H9 (cell line): Measurements from ENCODE around the gene ETNPPL. TPM values are rescaled to one million over a fixed set of nuclear protein-coding genes. Genes with fewer than 3 reads are reported as not detected.

Experiments used
- DNase-seq: peaks from one replicate; pipeline ENCODE4 v3.0.0-alpha.2; 2017
- H2AFZ ChIP-seq: one replicate; pipeline ENCODE4 v1.6.1; 2013; ENCODE audit warnings: mild to moderate bottlenecking, low read length, control low read depth, moderate library complexity
- H2AK5ac ChIP-seq: 2 replicates; pipeline ENCODE4 v1.6.1; 2013; ENCODE audit warnings: low read length, control low read depth, mixed read lengths; ENCODE audit not compliant: insufficient read length
- H2BK120ac ChIP-seq: one replicate; pipeline ENCODE4 v1.6.1; 2013; ENCODE audit warnings: low read depth, mild to moderate bottlenecking, low read length, control low read depth, inconsistent platforms; ENCODE audit not compliant: poor library complexity, severe bottlenecking
- H2BK12ac ChIP-seq: 2 replicates; pipeline ENCODE4 v1.6.1; 2013; ENCODE audit warnings: low read length, control low read depth, mixed read lengths, low read depth; ENCODE audit not compliant: insufficient read length
- H2BK15ac ChIP-seq: 2 replicates; pipeline ENCODE4 v1.6.1; 2013; ENCODE audit warnings: low read depth, low read length, control low read depth
- H2BK20ac ChIP-seq: one replicate; pipeline ENCODE4 v1.6.1; 2013; ENCODE audit warnings: low read depth, mild to moderate bottlenecking, low read length, control low read depth, inconsistent platforms; ENCODE audit not compliant: poor library complexity, severe bottlenecking
- H2BK5ac ChIP-seq: 2 replicates; pipeline ENCODE4 v1.6.1; 2013; ENCODE audit warnings: low read length, control low read depth, mixed read lengths; ENCODE audit not compliant: insufficient read length
- H3K14ac ChIP-seq: 2 replicates; pipeline ENCODE4 v1.6.1; 2013; ENCODE audit warnings: low read length, control low read depth; ENCODE audit not compliant: insufficient read depth
- H3K18ac ChIP-seq: 2 replicates; pipeline ENCODE4 v1.6.1; 2013; ENCODE audit warnings: low read depth, mild to moderate bottlenecking, mixed read lengths, low read length, control low read depth; ENCODE audit not compliant: insufficient read length
- H3K23ac ChIP-seq: 2 replicates; pipeline ENCODE4 v1.6.1; 2013; ENCODE audit warnings: low read length, control low read depth, mixed read lengths, low read depth; ENCODE audit not compliant: insufficient read length
- H3K23me2 ChIP-seq: 2 replicates; pipeline ENCODE4 v1.6.1; 2013; ENCODE audit warnings: low read depth, mild to moderate bottlenecking, mixed read lengths, low read length, control low read depth; ENCODE audit not compliant: insufficient read length, poor library complexity, severe bottlenecking
- H3K27ac ChIP-seq: 2 replicates; pipeline ENCODE4 v1.5.1; 2013; ENCODE audit warnings: low read length, control low read depth, mixed read lengths, low read depth; ENCODE audit not compliant: insufficient read length
- H3K27me3 ChIP-seq: 2 replicates; pipeline ENCODE4 v1.6.1; 2013; ENCODE audit warnings: low read length, control low read depth, inconsistent platforms; ENCODE audit not compliant: insufficient read depth
- H3K4ac ChIP-seq: 2 replicates; pipeline ENCODE4 v1.6.1; 2013; ENCODE audit warnings: low read depth, mild to moderate bottlenecking, control low read depth, inconsistent platforms, low read length, moderate library complexity
- H3K4me1 ChIP-seq: 2 replicates; pipeline ENCODE4 v1.6.1; 2013; ENCODE audit warnings: low read length, control low read depth, inconsistent platforms; ENCODE audit not compliant: insufficient read depth
- H3K4me2 ChIP-seq: 2 replicates; pipeline ENCODE4 v1.6.1; 2013; ENCODE audit warnings: low read length, control low read depth, mixed read lengths; ENCODE audit not compliant: insufficient read length, insufficient read depth
- H3K56ac ChIP-seq: 2 replicates; pipeline ENCODE4 v1.6.1; 2013; ENCODE audit warnings: low read depth, mild to moderate bottlenecking, mixed read lengths, low read length, control low read depth; ENCODE audit not compliant: insufficient read length
- H3K79me1 ChIP-seq: 2 replicates; pipeline ENCODE4 v1.6.1; 2013; ENCODE audit warnings: low read depth, mild to moderate bottlenecking, moderate library complexity, low read length, control low read depth, inconsistent platforms; ENCODE audit not compliant: insufficient read depth, poor library complexity, severe bottlenecking
- H3K79me2 ChIP-seq: 2 replicates; pipeline ENCODE4 v1.6.1; 2013; ENCODE audit warnings: low read length, control low read depth, inconsistent platforms; ENCODE audit not compliant: insufficient read depth
- H3K9ac ChIP-seq: 2 replicates; pipeline ENCODE4 v1.6.1; 2013; ENCODE audit warnings: low read length, control low read depth, mixed read lengths; ENCODE audit not compliant: insufficient read length; ENCODE audit errors: extremely low read depth
- H3K9me3 ChIP-seq: one replicate; pipeline ENCODE4 v1.6.1; 2013; ENCODE audit warnings: low read depth, low read length, inconsistent platforms; ENCODE audit not compliant: control insufficient read depth
- H3T11ph ChIP-seq: one replicate; pipeline ENCODE4 v1.6.1; 2013; ENCODE audit warnings: mild to moderate bottlenecking, low read length, control low read depth, inconsistent platforms
- H4K20me1 ChIP-seq: one replicate; pipeline ENCODE4 v1.6.1; 2013; ENCODE audit not compliant: control insufficient read depth, insufficient read length, insufficient read depth
- H4K5ac ChIP-seq: 2 replicates; pipeline ENCODE4 v1.6.1; 2013; ENCODE audit warnings: low read depth, mild to moderate bottlenecking, mixed read lengths, low read length, control low read depth; ENCODE audit not compliant: insufficient read length
- H4K8ac ChIP-seq: replicated peaks from 2 replicates; pipeline ENCODE4 v1.6.1; 2013; ENCODE audit warnings: low read length, control low read depth, mixed read lengths, low read depth; ENCODE audit not compliant: insufficient read length
- H4K91ac ChIP-seq: 2 replicates; pipeline ENCODE4 v1.6.1; 2013; ENCODE audit warnings: low read depth, mild to moderate bottlenecking, moderate library complexity, mixed read lengths, low read length, control low read depth; ENCODE audit not compliant: insufficient read length
- H3K27ac Mint-ChIP-seq, 3 experiments: 2 replicates in 2 of 3; 3 replicates in 1 of 3; pipeline ENCODE4 v1.8.0; 2020 to 2021; ENCODE audit warnings: mixed read lengths in 3 of 3, mild to moderate bottlenecking in 1 of 3, moderate library complexity in 1 of 3
- H3K27me3 Mint-ChIP-seq: 2 replicates; pipeline ENCODE4 v1.8.0; 2021; ENCODE audit warnings: low read depth, mild to moderate bottlenecking, moderate library complexity, mixed read lengths
- H3K36me3 Mint-ChIP-seq, 3 experiments: 2 replicates in 2 of 3; 3 replicates in 1 of 3; pipeline ENCODE4 v1.8.0; 2020 to 2021; ENCODE audit warnings: low read depth in 3 of 3, mixed read lengths in 3 of 3; ENCODE audit not compliant: insufficient read depth in 1 of 3
- H3K4me1 Mint-ChIP-seq, 2 experiments: 2 replicates each; pipeline ENCODE4 v1.8.0; 2020; ENCODE audit warnings: mixed read lengths in 2 of 2
- H3K4me3 Mint-ChIP-seq, 2 experiments: 2 replicates in 1 of 2; 3 replicates in 1 of 2; pipeline ENCODE4 v1.8.0; 2020 to 2021; ENCODE audit warnings: mild to moderate bottlenecking in 2 of 2, mixed read lengths in 2 of 2, moderate library complexity in 1 of 2
- H3K9me3 Mint-ChIP-seq, 2 experiments: 2 replicates in 1 of 2; 3 replicates in 1 of 2; pipeline ENCODE4 v1.8.0; 2020; ENCODE audit warnings: mild to moderate bottlenecking in 2 of 2, mixed read lengths in 2 of 2, moderate library complexity in 1 of 2
- CTCF ChIP-seq: fragments of 200-600 bp; sonication (generic); conservative IDR thresholded peaks from 3 replicates; pipeline ENCODE4 v1.8.0; 2021; ENCODE audit warnings: antibody characterized with exemption, mild to moderate bottlenecking
- WGBS: extraction: QIAGEN DNeasy Blood & Tissue Kit; methylation state at CpG from one replicate; pipeline ENCODE4 v1.1.7; 2013; ENCODE audit warnings: missing lambda C conversion rate, low lambda C conversion rate, mixed read lengths; ENCODE audit not compliant: insufficient read length; ENCODE audit errors: extremely low coverage; 5-methylcytosine and 5-hydroxymethylcytosine counted together
- total RNA-seq: library from RNA; stranded (reverse); gene quantifications from 2 replicates; pipeline ENCODE4 v1.2.1, GENCODE V29; 2021

Gene ETNPPL
- total RNA-seq, 1 experiment from 2014 or later = 1.3 TPM

- Mint-ChIP-seq H3K36me3 (no peaks in the 10 kb centered on the region), H3K9me3 (no peaks in the 10 kb centered on the region), H3K27ac (no peak overlapping the region), H3K4me3 (no peak overlapping the region), H3K4me1 (peaks cover 14 to 27% of the 10 kb centered on the region in 2 experiments), H3K27me3 (no peaks in the 10 kb centered on the region)
- no peak overlapping the region for H3K18ac ChIP-seq
- H4K8ac ChIP-seq = no peak overlapping the region
- H3K4me2 ChIP-seq = no peak overlapping the region
- no peak overlapping the region for H2AK5ac ChIP-seq
- H3K27ac ChIP-seq = no peak overlapping the region
- no peak overlapping the region for H3K9ac ChIP-seq
- no peak overlapping the region for H2AFZ ChIP-seq
- WGBS = no CpG with 5 or more reads among the region's 10 CpGs
- H3K23ac ChIP-seq = no peak overlapping the region
- H2BK15ac ChIP-seq = no peak overlapping the region
- no peak overlapping the region for H3K56ac ChIP-seq
- no peaks in the 10 kb centered on the region for H3K23me2 ChIP-seq
- H2BK20ac ChIP-seq = no peak overlapping the region
- H4K91ac ChIP-seq = no peak overlapping the region
- no peak overlapping the region for H3K14ac ChIP-seq
- no peak overlapping the region for H2BK12ac ChIP-seq
- no peaks in the 10 kb centered on the region for H3K79me1 ChIP-seq
- no peaks in the 10 kb centered on the region for H3K79me2 ChIP-seq
- H3K4ac ChIP-seq = no peak overlapping the region
- no peak overlapping the region for H4K5ac ChIP-seq
- no peak overlapping the region for H2BK120ac ChIP-seq
- no peak for DNase-seq
- no peaks in the 10 kb centered on the region for H3K4me1 ChIP-seq
- H3K9me3 ChIP-seq = no peaks in the 10 kb centered on the region
- H4K20me1 ChIP-seq = no peaks in the 10 kb centered on the region
- TF ChIP-seq CTCF = no peak
- H3K27me3 ChIP-seq = no peaks in the 10 kb centered on the region
- H2BK5ac ChIP-seq = no peak overlapping the region
- H3T11ph ChIP-seq = no peak overlapping the region
These were observed 53.6 kb downstream of the ETNPPL start for GRCh38 chr4:108709234-108709633.
